Measurements from ENCODE around the gene TOLLIP. TPM values are rescaled to one million over a fixed set of nuclear protein-coding genes. Genes with fewer than 3 reads are reported as not detected.
"Not testable (repeated sequence)": the region's sequence is repeated elsewhere in the genome, so short reads cannot be mapped to it uniquely, and the experiment has no call there.

The TOLLIP gene
- polyA plus RNA-seq, 12 donors, result 20.1 to 34.3 (median 22.1) TPM; not detected in 1

DNA sequence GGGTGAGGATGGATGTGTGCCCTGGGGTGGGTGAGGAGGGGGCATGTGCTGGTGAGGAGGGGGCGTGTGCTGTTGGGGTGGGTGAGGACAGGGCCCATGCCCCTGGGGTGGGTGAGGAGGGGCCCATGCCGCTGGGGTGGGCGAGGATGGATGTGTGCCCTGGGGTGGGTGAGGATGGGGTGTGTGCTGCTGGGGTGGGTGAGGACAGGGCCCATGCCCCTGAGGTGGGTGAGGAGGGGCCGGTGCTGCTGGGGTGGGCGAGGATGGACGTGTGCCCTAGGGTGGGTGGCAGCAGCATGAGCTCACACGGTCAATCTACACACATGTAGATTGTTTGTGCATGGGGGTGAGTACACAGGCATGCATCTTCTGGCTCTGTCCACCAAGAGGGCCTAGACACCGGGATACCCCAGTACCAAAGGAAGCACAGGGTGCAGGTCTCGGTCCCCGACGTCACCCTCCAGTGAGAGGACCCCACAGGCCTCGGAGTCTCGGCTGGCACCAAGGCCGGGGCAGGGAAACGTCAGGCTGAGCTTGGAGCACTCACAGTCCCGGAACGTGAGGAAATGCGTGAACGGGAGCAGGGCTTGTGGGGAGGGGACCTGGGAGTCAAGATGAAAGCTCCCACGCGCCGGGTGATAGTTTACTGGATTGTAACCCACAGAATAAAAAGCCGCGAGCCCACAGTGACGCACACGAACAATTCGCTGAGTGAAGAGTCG, 37.4 kb upstream of the TOLLIP start:
- DNase-seq, result no peak

DNA sequence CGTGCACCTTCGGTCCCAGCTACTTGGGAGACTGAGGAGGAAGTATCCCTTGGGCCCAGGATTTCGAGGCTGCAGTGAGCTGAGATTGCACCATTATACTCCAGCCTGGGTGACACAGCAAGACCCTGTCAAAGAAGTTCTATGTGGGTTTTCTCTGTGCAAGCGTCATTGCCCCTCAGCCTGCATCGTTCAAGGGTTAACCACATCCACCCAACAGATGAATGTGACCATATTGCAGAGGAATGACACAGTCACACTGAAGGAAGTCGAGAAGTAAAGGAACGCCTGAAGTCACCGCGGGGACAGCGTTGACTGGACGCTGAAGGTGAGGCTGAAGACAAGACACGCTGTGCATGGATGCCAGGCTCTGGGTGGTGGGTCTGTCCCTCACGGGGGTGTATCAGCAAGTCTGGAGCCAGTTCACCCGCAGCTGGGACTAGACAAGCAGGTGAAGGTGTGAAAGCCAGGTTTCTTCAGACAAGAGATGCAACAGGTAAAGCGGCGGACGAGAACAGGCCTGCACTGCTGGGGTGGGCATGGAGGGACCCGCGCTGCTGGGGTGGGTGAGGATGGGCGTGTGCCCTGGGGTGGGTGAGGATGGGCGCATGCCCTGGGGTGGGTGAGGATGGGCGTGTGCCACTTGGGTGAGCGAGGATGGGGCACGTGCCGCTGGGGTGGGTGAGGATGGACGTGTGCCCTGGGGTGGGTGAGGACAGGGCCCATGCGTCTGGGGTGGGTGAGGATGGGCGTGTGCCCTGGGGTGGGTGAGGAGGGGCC, 36.5 kb upstream of the TOLLIP start:
- DNase-seq, result no peak

DNA sequence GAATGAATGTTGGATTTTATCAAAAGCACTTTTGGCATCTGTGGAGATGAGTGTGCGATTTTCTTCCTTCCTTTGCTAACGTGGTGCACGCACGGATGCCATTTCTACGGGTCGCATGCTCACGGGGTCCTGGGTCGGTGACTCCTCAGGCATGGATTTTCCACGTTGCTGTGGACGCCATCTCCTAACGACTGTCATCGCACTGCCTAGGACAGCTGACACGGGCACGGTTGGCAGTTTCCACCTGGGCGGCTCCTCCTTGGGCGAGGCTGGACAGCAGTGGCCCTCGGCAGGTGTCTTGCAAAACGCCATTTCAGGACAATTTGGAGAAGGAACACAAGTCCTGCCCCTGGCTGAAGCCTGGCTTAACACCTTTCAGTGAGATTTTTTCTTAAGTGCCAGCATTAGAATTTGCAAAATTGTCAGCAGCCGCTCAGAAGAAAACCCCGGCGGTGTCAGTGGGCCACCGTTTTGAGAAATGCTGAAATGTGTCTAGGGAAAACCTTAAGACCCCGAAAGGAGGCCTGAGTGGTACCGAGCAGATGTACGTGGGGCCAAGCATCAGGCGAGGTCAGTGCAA, 34.7 kb upstream of the TOLLIP start:
- no peak for DNase-seq

DNA sequence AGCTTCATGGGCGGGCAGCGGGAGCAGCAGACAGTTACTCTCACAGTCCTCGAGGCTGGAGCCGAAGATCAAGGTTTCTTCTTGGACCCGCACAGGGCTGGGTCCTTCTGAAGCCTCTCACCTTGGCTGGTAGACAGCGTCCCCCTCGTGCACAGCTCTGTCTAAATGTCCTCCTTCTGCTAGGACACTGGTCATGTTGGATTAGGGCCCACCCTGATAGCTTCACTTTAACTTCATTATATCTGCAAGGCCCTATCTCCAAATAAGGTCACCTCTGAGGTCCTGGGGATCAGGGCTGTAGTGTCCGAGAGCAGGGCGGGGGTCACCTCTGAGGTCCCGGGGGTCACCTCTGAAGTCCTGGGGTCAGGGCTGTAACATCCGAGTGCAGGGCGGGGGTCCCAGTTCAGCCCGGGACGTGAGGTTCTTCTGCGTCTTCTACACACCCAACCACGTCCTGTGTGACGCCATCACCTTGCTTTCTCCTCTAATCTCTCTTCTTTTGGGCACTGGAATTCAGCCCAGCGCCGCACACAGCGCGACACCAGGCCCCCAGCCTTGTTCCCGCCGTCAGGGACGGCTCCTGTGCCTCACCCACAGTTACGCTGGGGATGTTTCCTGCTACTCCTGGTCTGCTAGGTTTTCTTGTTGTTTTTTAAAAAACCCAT, 34.1 kb upstream of the TOLLIP start:
- no peak for DNase-seq

DNA sequence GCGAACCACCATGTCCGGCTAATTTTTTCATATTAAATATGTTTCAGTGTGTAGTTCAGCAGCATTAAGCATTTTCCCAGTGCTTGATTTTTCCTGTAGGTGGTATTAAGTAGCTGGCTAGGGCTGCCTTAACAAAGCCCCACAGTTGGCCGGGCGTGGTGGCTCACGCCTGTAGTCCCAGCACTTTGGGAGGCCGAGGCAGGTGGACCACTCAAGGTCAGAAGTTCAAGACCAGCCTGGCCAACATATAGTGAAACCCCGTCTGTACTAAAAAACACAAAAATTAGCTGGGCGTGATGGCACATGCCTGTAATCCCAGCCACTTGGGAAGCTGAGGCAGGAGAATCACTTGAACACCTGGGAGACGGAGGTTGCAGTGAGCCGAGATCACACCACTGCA, 33.5 kb upstream of the TOLLIP start:
- DNase-seq, result no peak

DNA sequence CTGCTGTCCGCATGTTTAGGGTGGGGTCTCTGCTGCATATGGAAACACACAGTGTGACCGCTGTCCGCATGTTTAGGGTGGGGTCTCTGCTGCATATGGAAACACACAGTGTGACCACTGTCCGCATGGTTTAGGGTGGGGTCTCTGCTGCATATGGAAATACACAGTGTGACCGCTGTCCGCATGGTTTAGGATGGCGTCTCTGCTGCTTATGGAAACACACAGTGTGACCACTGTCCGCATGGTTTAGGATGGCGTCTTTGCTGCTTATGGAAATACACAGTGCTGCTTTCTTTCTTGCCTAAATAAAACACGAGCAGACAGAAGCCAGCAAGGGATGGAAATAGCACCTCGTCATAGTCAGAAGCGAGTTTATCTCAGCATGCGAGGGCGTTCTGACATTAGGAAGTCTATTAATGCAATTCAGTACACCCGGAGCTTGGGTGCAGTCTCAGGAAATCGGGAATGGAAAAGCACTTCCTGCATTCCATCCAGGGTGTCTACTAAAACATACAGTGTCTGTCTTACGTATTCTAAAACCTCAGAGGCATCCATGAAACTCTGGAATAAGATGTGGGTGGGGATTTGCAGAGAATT, 32.6 kb upstream of the TOLLIP start:
- DNase-seq, result no peak

DNA sequence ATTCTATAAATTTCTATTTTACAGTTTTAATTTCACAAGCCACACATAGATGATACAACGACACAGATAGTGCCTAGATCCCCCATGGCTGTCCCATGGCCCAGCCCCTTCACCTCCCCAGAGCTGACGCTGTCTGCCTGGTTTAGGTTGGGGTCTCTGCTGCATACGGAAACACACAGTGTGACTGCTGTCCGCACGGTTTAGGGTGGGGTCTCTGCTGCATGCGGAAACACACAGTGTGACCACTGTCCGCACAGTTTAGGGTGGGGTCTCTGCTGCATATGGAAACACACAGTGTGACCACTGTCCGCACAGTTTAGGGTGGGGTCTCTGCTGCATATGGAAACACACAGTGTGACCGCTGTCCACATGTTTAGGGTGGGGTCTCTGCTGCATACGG, 31.8 kb upstream of the TOLLIP start:
- not testable (repeated sequence) for DNase-seq

DNA sequence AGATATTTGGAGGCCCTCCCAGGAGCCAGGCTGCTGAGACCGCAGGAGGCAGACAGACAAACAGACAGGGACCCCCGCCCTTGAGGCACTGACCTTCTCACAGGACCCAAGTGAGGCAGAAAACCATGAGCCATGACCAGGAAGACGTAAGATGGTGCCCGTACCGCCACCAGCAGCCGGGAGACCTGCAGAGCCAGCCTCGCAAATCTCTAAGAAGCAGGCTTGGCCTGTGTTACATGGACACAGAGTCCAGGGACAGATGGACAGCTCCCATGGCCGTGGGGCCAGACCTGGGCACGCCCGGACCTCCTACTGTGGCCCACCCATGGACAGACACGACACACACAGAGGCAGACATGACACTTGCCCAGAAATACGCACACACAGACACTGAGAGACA, 30.7 kb upstream of the TOLLIP start:
- DNase-seq, result no peak

DNA sequence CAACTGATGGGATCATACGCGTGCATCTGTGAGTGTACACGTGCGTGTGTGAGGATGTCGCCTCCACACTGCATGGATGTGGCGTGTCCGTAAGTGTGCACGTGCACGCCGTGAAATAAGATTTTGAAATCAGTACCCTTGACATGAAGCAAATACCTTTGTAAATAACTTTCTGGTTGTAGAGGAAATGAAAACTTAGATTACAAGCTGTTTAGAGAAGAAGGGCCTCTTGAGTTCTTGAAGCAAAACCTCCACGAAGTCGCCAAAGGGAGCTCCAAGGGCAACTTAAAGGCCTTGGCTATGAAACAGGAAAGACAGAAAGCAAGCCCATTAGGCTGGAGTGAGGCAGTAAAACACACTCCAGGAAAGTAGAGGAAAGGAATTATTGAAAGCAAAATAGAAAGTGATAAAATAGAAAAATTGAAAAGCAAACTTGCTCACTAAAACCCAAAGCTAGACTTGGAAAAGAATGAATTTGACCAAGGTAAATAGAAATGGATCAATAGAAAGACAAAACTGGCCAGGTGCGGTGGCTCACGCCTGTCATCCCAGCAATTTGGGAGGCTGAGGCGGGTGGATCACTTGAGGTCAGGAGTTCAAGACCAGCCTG, 29.7 kb upstream of the TOLLIP start:
- no peak for DNase-seq

DNA sequence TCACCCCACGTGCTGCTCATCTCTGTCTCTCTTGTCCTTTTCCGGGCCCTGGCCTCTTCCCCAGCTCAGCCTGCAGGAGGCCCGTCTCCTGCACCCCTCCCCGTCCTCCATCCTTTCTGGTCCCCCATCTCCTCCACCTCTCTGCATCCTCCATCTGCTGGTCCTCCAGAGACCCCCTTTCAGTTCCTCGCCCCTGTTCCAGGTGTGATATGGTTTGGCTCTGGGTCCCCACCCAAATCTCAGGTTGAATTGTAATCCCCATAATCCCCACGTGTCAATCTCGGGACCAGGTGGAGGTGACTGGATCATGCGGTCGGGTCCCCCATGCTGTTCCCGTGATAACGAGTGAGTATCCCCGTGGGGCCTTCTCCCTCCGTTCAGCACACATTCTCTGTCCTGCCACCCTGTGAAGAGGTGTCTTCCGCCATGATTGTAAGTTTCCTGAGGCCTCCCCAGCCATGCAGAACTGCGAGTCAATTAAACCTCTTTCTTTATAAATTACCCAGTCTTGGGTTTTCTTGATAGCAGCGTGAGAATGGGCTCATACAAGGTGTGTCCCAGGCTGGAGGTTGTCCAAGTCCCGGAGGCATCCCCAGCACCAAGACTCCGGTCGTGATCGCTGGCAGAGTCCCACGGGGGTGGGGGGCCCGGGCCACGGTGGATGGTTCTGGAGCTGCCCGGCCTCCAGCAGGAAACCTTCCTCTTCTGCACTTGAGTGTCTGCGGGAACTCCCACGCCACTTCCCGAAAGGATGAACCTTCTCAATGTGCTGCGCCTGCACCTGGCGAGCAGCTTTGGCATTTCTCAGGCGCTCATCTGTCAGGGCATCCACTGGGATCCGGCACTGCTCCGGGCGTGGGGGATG, 29.0 kb upstream of the TOLLIP start:
- DNase-seq, result no peak

DNA sequence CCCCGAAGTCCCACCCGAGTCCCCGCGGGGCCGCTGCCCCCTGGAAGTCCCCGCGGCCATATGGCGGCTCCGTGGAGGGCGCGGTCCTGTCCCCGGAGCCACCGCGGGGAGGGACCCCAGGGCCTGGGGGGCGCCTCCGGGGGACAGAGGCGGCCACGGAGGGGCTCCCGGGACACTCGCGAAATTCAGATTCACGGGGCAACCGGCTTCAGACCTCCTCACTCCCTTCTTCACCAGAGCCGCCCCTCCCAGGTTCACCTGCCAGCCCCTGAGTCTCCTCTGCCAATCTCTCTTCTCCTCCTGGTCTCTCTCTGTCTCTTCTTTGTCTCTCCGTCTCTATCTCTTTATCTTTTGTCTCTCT, 28.2 kb upstream of the TOLLIP start:
- DNase-seq, result no peak

DNA sequence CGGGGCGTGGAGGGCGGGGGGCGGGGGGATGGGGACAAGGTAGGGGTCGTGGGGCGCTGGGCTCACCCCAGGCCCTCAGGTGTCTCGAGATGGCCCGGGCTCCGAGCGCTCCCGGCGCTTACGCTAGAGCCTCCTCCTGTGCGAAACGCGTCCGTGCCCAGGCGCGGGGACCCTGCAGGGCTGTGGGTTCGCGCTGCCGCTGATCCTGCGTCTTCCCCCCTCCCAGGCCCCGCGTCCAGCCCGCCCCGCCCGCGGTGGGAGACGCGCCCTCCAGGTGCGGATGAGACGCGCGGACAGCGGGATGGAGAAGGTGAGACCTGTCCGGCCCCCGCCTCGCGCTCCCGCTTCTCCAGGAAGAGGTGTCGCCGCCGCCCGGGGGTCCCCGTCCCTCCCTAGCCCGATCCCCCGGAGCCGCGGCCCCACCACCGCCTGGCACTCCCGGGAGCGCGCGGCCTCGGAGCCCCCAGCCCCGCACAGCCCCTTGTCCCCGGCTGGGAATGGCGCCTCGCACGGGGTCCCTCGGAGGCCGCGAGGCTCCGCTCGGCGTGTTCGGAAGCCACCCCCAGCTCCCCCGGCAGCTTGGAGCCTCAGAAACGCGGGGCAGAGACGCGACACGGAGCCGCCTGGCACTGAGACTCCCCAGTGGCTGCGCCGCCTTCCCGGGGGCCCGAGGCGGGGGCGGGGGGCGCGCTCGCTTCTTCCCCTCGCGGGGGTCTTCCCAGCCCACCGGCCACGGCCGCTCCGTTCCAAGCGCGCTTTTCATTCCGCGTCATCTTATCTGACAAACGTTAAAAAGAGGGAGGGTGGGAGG, 27.6 kb upstream of the TOLLIP start:
- no peak for DNase-seq

DNA sequence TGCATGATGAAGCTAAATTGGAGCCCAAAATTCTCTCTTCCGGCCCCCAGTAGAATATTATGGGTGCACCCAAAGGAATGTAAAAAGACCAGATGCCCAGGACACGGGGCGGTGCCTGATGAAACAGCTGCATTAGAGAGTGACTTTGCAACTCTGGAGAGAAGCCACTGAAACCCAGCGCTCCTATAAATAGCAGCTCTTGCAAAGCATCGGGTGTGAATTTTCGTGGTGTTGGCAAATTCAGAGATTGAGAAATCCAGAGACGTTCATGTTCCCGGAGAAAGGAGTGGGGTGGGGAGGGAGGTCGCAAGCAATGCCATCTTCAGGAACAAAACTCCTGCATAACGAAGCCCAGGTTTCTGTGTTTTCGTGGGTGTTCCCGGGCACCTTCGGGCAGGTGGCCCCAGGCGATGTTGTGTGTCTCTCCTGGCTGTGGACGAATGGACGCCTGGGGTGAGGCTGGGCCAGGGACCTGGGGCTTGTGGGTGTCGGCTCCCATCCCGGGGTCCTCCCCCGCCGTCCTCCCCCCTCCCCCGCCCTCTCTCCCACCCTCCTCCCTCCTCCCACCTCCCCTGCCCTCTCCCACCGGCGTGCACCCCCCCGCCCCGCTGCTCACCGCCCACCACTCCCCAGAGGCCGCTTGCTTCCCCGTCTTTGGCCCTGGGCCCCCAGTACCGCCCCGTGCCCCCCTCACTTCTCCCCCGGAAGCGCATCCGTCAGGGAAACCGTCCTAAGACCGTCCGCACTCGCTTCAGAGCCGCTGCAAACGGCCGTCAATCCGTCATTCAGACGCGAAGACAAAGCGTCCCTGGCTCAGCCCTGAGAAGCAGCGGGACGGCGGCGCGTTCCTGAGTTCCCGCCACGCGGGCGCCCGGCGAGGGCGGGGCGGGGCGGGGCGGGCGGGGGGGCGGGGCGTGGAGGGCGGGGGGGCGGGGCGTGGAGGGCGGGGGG, 26.7 kb upstream of the TOLLIP start:
- DNase-seq, result peak; percentile 47

DNA sequence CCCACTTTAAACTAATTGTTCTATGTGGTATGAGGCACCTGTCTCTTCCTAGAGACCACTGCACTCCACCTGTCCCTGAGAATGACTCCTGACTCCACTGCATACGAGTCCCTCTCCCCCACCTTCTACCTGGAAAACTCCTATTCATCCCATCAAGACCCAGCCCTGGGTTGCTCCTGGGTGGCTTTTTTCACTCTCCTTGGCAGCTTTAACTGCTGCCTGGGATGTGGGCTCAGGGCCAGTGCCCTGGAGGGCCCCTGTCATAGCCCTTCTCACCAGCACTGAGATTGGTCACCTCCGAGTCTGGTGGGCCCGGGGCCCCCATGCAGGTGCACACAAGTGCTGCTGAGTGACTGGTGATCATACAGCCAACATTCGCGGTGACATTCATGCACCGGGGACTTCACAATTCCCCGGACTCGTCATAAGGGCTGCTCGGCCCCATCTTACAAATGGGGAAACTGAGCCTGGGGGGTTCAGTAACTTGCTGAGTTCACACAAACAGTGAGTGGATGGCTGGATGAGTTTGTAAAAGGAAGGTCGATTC, 25.9 kb upstream of the TOLLIP start:
- no peak for DNase-seq

DNA sequence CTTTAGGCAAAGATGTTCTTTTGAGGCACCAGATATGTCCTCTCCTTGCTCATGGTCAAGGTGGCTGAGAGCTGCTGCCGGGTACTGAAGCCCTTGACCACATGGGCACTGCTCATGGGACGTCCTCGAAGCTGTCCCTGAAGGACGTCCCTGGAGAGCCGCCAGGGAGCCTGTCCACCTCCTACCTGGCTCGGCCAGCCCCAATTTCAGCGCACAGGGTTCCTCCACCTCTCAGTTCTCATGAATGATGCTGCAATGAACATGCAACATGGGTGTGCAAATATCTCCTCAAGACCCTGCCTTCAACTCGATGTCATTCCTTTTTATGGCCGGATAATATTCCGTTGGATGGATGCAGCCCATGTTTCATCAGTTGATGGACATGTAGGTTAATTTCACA, 24.4 kb upstream of the TOLLIP start:
- no peak for DNase-seq

DNA sequence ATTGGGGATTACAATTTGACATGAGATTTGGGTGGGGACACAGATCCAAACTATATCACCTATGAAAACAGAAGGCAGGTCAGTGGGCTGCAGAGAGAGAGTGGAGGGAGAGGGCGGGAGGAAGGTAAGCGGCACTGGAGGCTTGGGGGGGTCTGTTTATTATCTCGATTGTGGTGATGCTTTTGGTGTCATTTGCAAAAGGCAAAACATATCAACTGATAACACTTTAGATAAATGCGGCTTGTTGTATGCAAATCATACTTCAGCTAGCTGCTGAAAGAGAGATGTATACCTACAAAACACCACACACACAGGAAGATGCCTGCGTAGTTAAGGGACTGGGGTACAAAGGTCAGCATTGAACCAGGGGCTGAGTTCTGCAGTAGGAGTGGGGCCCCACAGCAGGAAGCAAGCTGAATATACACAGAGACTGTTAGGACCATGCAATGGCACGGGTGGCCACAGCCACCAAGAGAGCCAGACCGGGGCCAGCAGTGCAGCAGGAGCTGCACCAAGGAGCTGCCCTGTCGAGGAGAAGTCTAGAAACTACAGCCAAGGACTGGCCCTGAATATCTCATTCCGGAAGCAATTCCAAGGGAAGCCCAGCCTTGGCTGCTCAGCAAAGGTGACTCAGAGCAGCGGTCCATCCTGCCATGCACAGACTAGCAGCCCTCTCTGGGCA, 23.8 kb upstream of the TOLLIP start:
- no peak for DNase-seq

DNA sequence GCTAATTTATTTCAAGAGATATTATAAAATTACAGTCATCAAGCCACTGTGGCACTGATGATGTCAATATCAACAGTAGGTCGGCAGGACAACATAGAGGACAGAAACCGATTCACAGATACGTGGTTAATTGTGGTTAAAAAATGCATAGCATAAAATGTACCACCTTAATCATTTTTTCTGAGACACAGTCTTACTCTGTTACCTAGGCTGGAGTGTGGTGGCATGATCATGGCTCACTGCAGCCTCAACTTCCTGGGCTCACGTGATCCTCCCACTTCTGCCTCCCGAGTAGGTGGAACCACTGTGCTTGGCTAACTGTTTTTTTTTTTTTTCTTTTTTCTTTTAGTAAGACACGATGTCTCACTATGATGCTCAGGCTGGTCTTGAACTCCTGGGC, 21.0 kb upstream of the TOLLIP start:
- DNase-seq, result no peak

DNA sequence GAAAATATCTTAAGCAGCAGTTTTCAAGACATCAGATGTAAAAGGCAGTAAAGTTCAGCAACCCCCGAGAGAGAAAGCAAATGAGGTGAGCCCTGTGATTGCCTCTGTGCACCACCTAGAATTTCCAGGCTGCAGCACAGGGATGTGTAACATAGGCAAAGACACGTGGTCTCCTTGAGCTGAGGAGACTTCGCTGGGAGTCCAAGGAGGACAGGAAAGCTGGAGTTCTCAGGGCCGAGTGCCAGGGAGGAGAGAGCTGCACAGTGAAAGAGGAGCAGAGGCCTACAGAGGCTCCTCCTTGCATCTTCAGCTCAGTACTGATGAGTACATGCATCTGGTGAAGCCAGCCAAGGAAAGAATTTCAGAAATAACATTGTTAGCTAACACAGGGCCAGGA, 17.6 kb upstream of the TOLLIP start:
- DNase-seq, result no peak

Measured in muscle of arm (tissue), 12 donors.